Inflammatory macrophage treated with lipopolysaccharide for 1 hour (primary cell): ENCODE results near the gene POMP.

Experiments used
- DNase-seq, 2 donors: peaks; one replicate each; pipeline ENCODE4 v3.0.0-alpha.2; 2020 to 2022

POMP gene, protein sequence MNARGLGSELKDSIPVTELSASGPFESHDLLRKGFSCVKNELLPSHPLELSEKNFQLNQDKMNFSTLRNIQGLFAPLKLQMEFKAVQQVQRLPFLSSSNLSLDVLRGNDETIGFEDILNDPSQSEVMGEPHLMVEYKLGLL

DNA sequence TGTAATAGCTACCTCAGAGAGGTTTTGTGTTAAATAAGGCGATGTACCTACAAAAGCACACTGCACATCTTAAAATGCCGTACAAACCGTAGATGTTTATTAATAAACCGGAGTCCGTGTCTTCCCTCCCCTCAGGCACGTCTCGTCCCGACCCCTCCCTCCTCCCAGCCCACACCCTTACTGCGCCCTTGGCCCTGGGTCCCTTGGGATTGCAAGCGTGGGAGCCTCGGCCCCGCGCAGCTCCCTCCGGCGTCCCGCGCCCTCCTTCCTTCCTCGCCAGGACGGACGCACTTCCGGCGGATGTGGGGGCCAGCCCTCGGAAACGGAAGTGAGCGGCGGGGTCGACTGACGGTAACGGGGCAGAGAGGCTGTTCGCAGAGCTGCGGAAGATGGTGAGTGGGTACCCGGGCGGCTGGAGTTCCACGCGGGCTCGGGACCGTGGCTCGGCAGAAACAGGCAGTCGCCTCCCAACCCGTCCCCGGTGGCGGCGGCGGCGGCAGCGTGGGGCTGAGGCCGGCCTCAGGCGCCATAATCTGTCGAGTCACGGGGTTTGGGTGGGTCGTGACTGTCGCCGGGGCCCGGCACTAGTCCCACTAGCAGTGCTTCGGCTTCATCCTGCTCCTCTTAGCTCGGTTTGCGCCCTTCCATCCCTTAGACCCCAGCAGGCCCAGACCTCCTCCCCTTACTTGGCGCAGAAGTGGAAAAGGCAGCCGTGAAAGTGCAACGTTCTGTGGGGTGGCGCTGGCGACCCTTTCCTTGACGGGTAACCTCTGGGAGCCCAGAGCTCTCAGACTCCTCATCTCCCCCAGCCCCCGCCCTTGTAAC is at the start of gene POMP:
Gene POMP (plus strand): TSS at position 335 of the 825 bp plus-strand sequence. CDS start 55 bp downstream, at position 390.
- DNase-seq: peak; percentile 85 to 87

GRCh38 chr13:28609381-28609780 is 49.5 kb upstream of the POMP start:
- no peak for DNase-seq

GRCh38 chr13:28609926-28610325 is 49.0 kb upstream of the POMP start:
- DNase-seq: peak in 1 of 2 donors; percentile 51

- DNase-seq: no peak
Measured at GRCh38 chr13:28610996-28611395, 47.9 kb upstream of the POMP start.

DNA sequence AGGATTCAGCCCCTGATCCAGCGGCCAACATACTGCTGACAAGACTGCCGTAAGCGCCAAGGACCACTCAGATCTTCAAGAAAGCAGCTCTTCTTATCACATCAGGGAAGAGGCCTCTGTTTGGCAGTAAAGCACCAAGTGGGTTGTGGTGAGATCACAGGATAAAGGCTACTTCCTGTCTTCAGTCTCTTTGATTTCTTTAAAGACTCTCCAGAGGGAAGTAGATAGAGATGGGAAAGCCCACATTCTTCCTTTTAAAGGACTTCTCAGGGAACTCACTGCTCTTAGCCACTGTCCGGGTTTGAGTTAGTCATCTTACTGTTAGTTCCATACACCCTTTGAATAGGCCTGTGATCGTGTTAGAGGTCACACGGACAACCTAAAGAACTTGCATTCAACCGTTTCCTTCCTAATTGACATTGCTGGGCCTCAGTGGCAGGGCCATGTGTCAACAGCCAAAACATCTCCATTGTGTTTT is 47.2 kb upstream of the POMP start:
- peak; percentile 87 to 99 for DNase-seq

GRCh38 chr13:28613562-28613961 is 45.4 kb upstream of the POMP start:
- no peak for DNase-seq

DNA sequence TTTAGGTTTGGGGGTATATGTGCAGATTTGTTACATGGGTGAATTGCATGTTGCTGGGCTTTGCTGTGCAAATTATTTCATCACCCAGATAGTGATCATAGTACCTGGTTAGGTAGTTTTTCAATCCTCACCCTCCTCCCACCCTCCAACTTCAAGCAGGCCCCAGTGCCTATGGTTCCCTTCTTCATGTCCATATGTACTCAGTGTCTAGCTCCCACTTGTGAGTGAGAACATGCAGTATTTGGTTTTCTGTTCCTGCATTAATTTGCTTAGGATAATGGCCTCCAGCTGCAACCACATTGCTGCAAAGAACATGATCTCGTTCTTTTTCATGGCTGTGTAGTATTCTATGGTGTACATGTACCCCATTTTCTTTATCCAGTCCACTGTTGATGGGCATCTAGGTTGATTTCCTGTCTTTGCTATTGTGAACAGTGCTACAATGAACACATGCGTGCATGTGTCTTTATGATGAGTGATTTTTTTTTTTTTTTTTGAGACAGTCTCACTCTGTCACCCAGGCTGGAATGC is 42.9 kb upstream of the POMP start:
- DNase-seq: no peak

DNA sequence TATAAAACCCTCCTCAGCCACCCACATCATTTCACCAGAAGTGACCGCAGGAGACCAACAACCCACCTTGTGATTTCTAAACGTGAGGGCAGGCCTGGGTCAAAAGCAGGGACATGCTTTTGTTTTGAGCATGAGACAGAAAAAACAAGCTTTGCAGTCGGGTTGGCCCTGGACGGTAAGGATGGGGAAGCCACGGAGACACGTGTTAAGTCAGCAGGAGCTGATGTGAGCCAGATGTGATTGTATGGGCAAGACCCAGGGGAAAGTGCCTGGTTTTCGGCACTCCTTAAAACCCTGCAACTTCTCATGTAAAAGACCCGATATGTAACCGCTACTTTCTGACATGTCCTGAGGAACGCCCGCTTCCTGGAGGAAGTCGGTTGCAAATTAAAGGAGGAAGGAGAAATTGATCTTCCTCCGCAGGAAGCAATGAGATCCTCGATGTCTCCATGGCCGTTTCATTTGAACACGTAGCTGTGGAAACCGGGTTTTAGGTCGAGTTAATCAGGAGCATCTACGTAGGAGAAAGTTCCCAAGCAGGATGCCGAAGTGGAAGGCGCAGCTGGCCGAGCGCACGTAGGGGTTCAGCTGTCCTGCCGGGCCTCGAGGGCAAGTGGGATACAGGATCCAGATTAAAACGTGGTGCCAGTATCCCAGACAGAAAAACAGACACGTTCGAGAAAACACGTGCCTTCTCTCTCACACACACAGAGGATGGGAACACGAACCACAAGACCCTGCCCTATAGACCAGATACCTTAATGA is 40.5 kb upstream of the POMP start:
- peak in 1 of 2 donors; percentile 72 for DNase-seq

- no peak for DNase-seq
Measured at GRCh38 chr13:28620011-28620830, 38.7 kb upstream of the POMP start.

- DNase-seq: peak; percentile 82 to 86
Measured at GRCh38 chr13:28621449-28621848, 37.5 kb upstream of the POMP start.

GRCh38 chr13:28622286-28622685 is 36.6 kb upstream of the POMP start:
- peak; percentile 84 to 95 for DNase-seq

GRCh38 chr13:28623782-28624706 is 34.9 kb upstream of the POMP start:
- DNase-seq: peak in 1 of 2 donors; percentile 38

GRCh38 chr13:28624707-28625432 is 34.1 kb upstream of the POMP start:
- DNase-seq: no peak

GRCh38 chr13:28626266-28626665 is 32.7 kb upstream of the POMP start:
- no peak for DNase-seq

GRCh38 chr13:28628241-28628640 is 30.7 kb upstream of the POMP start:
- peak; percentile 36 to 54 for DNase-seq

- peak in 1 of 2 donors; percentile 30 for DNase-seq
Measured at GRCh38 chr13:28630869-28631268, 28.1 kb upstream of the POMP start.

DNA sequence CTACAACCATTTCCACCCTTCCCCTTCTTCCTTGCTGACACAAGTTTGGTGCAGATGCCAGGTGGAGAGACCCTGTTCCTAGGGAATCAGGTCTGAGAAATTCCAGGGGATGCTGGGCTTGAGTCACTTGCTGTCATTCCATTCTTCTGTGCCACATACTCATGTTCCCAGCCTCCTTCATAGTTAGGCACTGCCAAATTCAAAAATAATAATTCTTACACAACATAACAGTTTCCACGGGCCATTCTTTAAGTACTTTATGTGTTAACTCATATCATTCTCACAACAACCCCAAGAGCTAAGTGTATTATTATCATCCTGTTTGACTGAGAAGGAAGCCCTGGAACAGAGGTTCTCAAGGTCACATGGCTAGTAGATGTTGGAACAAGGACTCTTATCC is 27.1 kb upstream of the POMP start:
- no peak for DNase-seq

DNA sequence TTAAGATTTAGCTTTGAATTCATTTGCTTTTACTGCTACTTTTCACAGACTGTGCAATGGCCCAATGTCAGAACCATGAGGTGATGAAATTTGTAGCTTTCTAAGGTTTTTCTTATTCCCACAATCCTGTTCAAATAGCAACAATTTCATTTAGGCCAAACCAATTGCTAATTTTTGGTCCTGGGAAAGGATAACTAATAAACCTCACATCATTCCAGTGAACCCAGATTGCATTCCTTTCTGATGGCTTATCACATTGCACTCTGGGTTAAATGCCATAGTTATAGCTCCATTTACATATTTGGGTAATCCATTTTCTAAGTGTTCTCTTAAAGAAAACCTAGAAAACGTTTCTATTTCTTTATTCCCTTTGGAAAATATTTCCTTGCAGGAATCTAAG is 22.9 kb upstream of the POMP start:
- no peak for DNase-seq

DNA sequence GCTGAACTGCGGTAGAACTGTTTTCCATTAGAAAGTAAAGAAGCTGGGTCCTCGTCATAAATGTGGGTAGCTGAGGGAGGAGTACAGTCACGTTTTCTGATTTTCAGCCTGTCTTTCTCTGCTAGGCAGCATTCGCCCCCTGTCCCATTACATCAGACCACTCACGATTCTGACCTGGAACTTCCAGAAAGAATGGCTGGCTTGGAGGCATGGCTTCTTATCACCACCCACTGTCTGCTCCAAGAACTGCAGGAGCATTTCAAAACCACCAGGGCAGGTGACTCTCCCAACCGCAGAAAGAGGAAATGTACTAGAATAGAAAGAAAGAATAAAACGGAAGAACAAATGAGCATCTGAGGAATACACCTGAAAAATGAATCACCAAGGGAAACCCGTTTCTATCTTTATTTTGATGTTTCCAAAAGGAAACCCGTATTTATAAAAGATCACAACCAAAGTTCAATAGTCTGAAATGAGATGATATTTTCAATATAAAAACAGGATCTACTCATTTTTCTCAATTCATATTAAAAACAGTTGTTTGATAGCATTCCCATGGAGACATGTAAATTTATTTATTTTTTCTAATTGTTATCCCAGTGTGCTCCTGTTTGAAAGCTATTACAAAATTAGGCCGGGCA is 22.1 kb upstream of the POMP start:
- DNase-seq: peak; percentile 80 to 82
